Mucosa of descending colon (tissue), 3 donors: ENCODE measurements around the gene NTM. TPM values are rescaled to one million over a fixed set of nuclear protein-coding genes. Genes with fewer than 3 reads are reported as not detected.

Source experiments
- ATAC-seq: fragments of 200-7000 bp; cut with Tn5 transposase; one replicate; pipeline ENCODE4 v1.9.1; 2020; ENCODE audit warnings: mild to moderate bottlenecking, moderate library complexity
- DNase-seq, 3 donors: peaks; one replicate each; pipeline ENCODE4 v3.0.0-alpha.2; 2020
- H3K36me3 ChIP-seq: fragments of 200-600 bp; one replicate; pipeline ENCODE4 v1.8.0; 2021; ENCODE audit warnings: low read depth, mild to moderate bottlenecking
- H3K4me1 ChIP-seq: fragments of 200-600 bp; one replicate; pipeline ENCODE4 v1.8.0; 2021; ENCODE audit warnings: low read depth, mild to moderate bottlenecking
- H3K4me3 ChIP-seq: fragments of 200-600 bp; one replicate; pipeline ENCODE4 v1.8.0; 2021; ENCODE audit warnings: mild to moderate bottlenecking
- H3K9me3 ChIP-seq: fragments of 200-600 bp; one replicate; pipeline ENCODE4 v1.8.0; 2021; ENCODE audit warnings: mild to moderate bottlenecking
- CTCF ChIP-seq: fragments of 200-600 bp; IDR thresholded peaks from one replicate; pipeline ENCODE4 v1.8.0; 2022; ENCODE audit warnings: antibody characterized with exemption, mild to moderate bottlenecking
- intact Hi-C, 2 donors: fragments of 100-400 bp; cut with DNase I in 1 of 2; cut with micrococcal nuclease in 1 of 2; formaldehyde crosslinking; loops; one replicate each; pipeline versions ENCODE4 v1.11.0 to v1.11.1; 2022; cut with DNase I, micrococcal nuclease
- total RNA-seq, 3 donors: library from RNA; stranded (reverse); fragmentation: NEBNext Ultra II Directional in 2 of 3; extraction: Animal tissue kit (Norgen Biotek cat#: 25700) in 2 of 3; gene quantifications; one replicate each; pipeline versions ENCODE4 v1.2.1 to v1.2.4, GENCODE V29; 2021 to 2023
- donor health status: DM: no; HTN: no; CAD: no; lungs with moderate emphysema.
- donor health status: DM: no; HTN: no; CAD: no.
- donor health status: DM: no; HTN: yes; CAD: no.

NTM gene
- total RNA-seq, 3 donors from 2014 or later: 0.64 to 7.7 (median 1.2) TPM

- Histone ChIP-seq H3K9me3 (no peaks in the 10 kb centered on the region), H3K36me3 (no peaks in the 10 kb centered on the region), H3K4me3 (no peak overlapping the region), H3K4me1 (no peaks in the 10 kb centered on the region)
- DNase-seq (no peak), ATAC-seq (no peak)
- intact Hi-C loops: loop anchor here in 1 of 2 donors (10.0 kb wide), 1 partner anchor 446 kb away; no protein-coding TSS in a partner anchor
- no peak for TF ChIP-seq CTCF
These were observed 140.2 kb downstream of the NTM start for GRCh38 chr11:131510662-131511061.

- ATAC-seq: peak; percentile 72
- peak in 2 of 3 donors; percentile 57 to 74 for DNase-seq
- intact Hi-C loops: loop anchor here in 1 of 2 donors (10.0 kb wide), 1 partner anchor 447 kb away; no protein-coding TSS in a partner anchor
- TF ChIP-seq CTCF: peak; percentile 37
- H3K36me3 ChIP-seq: no peaks in the 10 kb centered on the region
- H3K9me3 ChIP-seq: no peaks in the 10 kb centered on the region
- no peaks in the 10 kb centered on the region for H3K4me1 ChIP-seq
- no peak overlapping the region for H3K4me3 ChIP-seq
These were observed 141.4 kb downstream of the NTM start for GRCh38 chr11:131511794-131512193.

GRCh38 chr11:131512228-131512627, 141.8 kb downstream of the NTM start:
- DNase-seq (no peak), ATAC-seq (no peak)
- intact Hi-C loops: loop anchor here in 1 of 2 donors (10.0 kb wide), 1 partner anchor 447 kb away; no protein-coding TSS in a partner anchor
- Histone ChIP-seq H3K4me3 (no peak overlapping the region), H3K4me1 (no peaks in the 10 kb centered on the region), H3K36me3 (no peaks in the 10 kb centered on the region), H3K9me3 (no peaks in the 10 kb centered on the region)
- peak; percentile 2 for TF ChIP-seq CTCF

GRCh38 chr11:131514062-131514461, 143.6 kb downstream of the NTM start:
- DNase-seq: no peak
- H3K4me3 ChIP-seq: no peak overlapping the region
- H3K4me1 ChIP-seq: no peaks in the 10 kb centered on the region
- H3K9me3 ChIP-seq: no peaks in the 10 kb centered on the region
- no peak for TF ChIP-seq CTCF
- intact Hi-C loops: loop anchor here in 1 of 2 donors (10.0 kb wide), 1 partner anchor 449 kb away; no protein-coding TSS in a partner anchor
- ATAC-seq: no peak
- H3K36me3 ChIP-seq: no peaks in the 10 kb centered on the region

GRCh38 chr11:131518305-131518838, 148.0 kb downstream of the NTM start:
- intact Hi-C loops: loop anchor here in 1 of 2 donors (10.0 kb wide), 1 partner anchor 454 kb away; no protein-coding TSS in a partner anchor
- ATAC-seq: no peak
- no peaks in the 10 kb centered on the region for H3K36me3 ChIP-seq
- TF ChIP-seq CTCF: no peak
- H3K4me1 ChIP-seq: no peaks in the 10 kb centered on the region
- H3K9me3 ChIP-seq: no peaks in the 10 kb centered on the region
- no peak for DNase-seq
- no peak overlapping the region for H3K4me3 ChIP-seq
